Measurements from ENCODE around the gene SSBP1. TPM values are rescaled to one million over a fixed set of nuclear protein-coding genes. Genes with fewer than 3 reads are reported as not detected.

Gene SSBP1
- total RNA-seq, 3 donors from 2014 or later (not counting 1 experiment from before 2014, with no cell fraction given): 98.7 to 112 (median 106) TPM

DNA sequence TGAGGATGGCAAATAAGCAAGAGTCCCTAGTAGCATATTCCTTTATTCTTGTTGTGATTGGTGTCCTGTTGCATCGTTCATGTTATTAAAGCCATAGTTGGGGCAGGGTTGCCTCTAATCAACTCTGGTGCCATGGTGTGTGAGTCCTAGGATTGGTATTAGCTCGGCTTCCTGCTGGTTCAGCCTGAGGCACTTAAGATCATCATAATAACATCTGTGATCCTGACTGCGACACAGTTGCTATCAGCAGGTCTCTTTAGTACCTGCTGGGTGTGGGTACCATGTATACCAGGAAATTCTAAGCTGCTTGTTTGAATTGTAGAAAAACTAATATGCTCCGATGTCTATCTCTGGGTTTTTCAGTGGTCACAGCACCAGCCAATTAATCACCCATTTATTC is 28.4 kb upstream of the SSBP1 start:
- no peaks in the 10 kb centered on the region for H3K36me3 ChIP-seq (ENCODE audit: control insufficient read depth, insufficient read depth, low read length)
- H3K4me3 ChIP-seq (ENCODE audit: low read length): no peak overlapping the region
- H3K4me1 Mint-ChIP-seq: peaks cover 14 to 21% of the 10 kb centered on the region in 2 donors
- DNase-seq (no peak), ATAC-seq (no peak)
- H3K27ac ChIP-seq (ENCODE audit: low read length): no peak overlapping the region
- H3K27ac Mint-ChIP-seq: no peak overlapping the region
- no peaks in the 10 kb centered on the region for H3K27me3 Mint-ChIP-seq (ENCODE audit: low read depth in 2 of 2)
- intact Hi-C loops (cut with micrococcal nuclease): no loop called here
- 89% methylated on average over 4 of the region's 4 CpGs for WGBS (ENCODE audit: insufficient coverage)
- TF ChIP-seq, protein P1, sequence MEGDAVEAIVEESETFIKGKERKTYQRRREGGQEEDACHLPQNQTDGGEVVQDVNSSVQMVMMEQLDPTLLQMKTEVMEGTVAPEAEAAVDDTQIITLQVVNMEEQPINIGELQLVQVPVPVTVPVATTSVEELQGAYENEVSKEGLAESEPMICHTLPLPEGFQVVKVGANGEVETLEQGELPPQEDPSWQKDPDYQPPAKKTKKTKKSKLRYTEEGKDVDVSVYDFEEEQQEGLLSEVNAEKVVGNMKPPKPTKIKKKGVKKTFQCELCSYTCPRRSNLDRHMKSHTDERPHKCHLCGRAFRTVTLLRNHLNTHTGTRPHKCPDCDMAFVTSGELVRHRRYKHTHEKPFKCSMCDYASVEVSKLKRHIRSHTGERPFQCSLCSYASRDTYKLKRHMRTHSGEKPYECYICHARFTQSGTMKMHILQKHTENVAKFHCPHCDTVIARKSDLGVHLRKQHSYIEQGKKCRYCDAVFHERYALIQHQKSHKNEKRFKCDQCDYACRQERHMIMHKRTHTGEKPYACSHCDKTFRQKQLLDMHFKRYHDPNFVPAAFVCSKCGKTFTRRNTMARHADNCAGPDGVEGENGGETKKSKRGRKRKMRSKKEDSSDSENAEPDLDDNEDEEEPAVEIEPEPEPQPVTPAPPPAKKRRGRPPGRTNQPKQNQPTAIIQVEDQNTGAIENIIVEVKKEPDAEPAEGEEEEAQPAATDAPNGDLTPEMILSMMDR (IDR thresholded peaks at IDR 0.05): no peak
- no peaks in the 10 kb centered on the region for H3K9me3 Mint-ChIP-seq
- H3K36me3 Mint-ChIP-seq: no peaks in the 10 kb centered on the region
- H3K4me3 Mint-ChIP-seq: no peak overlapping the region
- H3K4me1 ChIP-seq (ENCODE audit: control insufficient read depth, insufficient read depth, low read length): no peaks in the 10 kb centered on the region
- H3K27me3 ChIP-seq (ENCODE audit: control insufficient read depth, insufficient read depth, low read length): no peaks in the 10 kb centered on the region
- H3K9me3 ChIP-seq (ENCODE audit: control insufficient read depth, insufficient read depth, low read length): no peaks in the 10 kb centered on the region

DNA sequence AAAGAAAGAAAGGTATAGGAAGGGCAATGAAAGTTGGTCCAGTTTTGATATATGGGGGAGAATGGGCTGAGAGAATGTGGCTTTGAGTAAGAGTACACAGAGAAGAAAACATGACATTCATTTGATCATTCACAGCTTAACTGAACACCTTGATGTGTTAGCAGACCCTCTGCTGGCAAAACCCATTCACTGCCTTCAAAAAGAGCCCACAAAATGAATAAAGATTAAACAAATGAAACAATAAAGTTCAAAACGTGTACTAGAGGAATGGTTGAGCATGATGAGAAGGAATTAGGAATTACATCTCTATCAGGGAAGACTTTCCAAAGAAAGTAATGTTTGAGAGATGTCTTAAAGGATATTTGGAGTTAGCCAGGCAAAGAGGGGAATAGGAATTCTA is 27.9 kb upstream of the SSBP1 start:
- Mint-ChIP-seq H3K36me3 (no peaks in the 10 kb centered on the region), H3K4me3 (no peak overlapping the region), H3K27me3 (ENCODE audit: low read depth in 2 of 2) (no peaks in the 10 kb centered on the region), H3K9me3 (no peaks in the 10 kb centered on the region), H3K27ac (no peak overlapping the region), H3K4me1 (peaks cover 14 to 21% of the 10 kb centered on the region in 2 donors)
- Histone ChIP-seq H3K9me3 (ENCODE audit: control insufficient read depth, insufficient read depth, low read length) (no peaks in the 10 kb centered on the region), H3K36me3 (ENCODE audit: control insufficient read depth, insufficient read depth, low read length) (no peaks in the 10 kb centered on the region), H3K27ac (ENCODE audit: low read length) (no peak overlapping the region), H3K4me3 (ENCODE audit: low read length) (no peak overlapping the region), H3K4me1 (ENCODE audit: control insufficient read depth, insufficient read depth, low read length) (no peaks in the 10 kb centered on the region), H3K27me3 (ENCODE audit: control insufficient read depth, insufficient read depth, low read length) (no peaks in the 10 kb centered on the region)
- 55% methylated on average over 1 of the region's 1 CpG for WGBS (ENCODE audit: insufficient coverage)
- TF ChIP-seq, protein P1 (IDR thresholded peaks at IDR 0.05): no peak
- peak in 1 of 2 donors; percentile 35 for DNase-seq
- ATAC-seq: no peak
- intact Hi-C loops (cut with micrococcal nuclease): no loop called here

GRCh38 chr7:141712603-141713255 is 25.4 kb upstream of the SSBP1 start:
- H3K9me3 ChIP-seq (ENCODE audit: control insufficient read depth, insufficient read depth, low read length): no peaks in the 10 kb centered on the region
- Mint-ChIP-seq H3K36me3 (no peaks in the 10 kb centered on the region), H3K4me3 (no peak overlapping the region), H3K27me3 (ENCODE audit: low read depth in 2 of 2) (no peaks in the 10 kb centered on the region), H3K4me1 (peaks cover 14 to 21% of the 10 kb centered on the region in 2 donors), H3K9me3 (no peaks in the 10 kb centered on the region), H3K27ac (no peak overlapping the region)
- H3K27me3 ChIP-seq (ENCODE audit: control insufficient read depth, insufficient read depth, low read length): no peaks in the 10 kb centered on the region
- no peaks in the 10 kb centered on the region for H3K36me3 ChIP-seq (ENCODE audit: control insufficient read depth, insufficient read depth, low read length)
- intact Hi-C loops (cut with micrococcal nuclease): no loop called here
- 94% methylated on average over 5 of the region's 5 CpGs for WGBS (ENCODE audit: insufficient coverage)
- no peak overlapping the region for H3K4me3 ChIP-seq (ENCODE audit: low read length)
- H3K4me1 ChIP-seq (ENCODE audit: control insufficient read depth, insufficient read depth, low read length): no peaks in the 10 kb centered on the region
- TF ChIP-seq, protein P1 (IDR thresholded peaks at IDR 0.05): no peak
- DNase-seq (no peak), ATAC-seq (no peak)
- no peak overlapping the region for H3K27ac ChIP-seq (ENCODE audit: low read length)

- no peak overlapping the region for H3K27ac ChIP-seq (ENCODE audit: low read length)
- 100% methylated on average over 1 of the region's 1 CpG for WGBS (ENCODE audit: insufficient coverage)
- intact Hi-C loops (cut with micrococcal nuclease): no loop called here
- TF ChIP-seq, protein P1 (IDR thresholded peaks at IDR 0.05): no peak
- Mint-ChIP-seq H3K9me3 (no peaks in the 10 kb centered on the region), H3K36me3 (no peaks in the 10 kb centered on the region), H3K4me1 (peaks cover 14 to 21% of the 10 kb centered on the region in 2 donors), H3K27me3 (ENCODE audit: low read depth in 2 of 2) (no peaks in the 10 kb centered on the region), H3K27ac (no peak overlapping the region), H3K4me3 (no peak overlapping the region)
- DNase-seq: no peak
- H3K4me3 ChIP-seq (ENCODE audit: low read length): no peak overlapping the region
- no peaks in the 10 kb centered on the region for H3K27me3 ChIP-seq (ENCODE audit: control insufficient read depth, insufficient read depth, low read length)
- H3K4me1 ChIP-seq (ENCODE audit: control insufficient read depth, insufficient read depth, low read length): no peaks in the 10 kb centered on the region
- ATAC-seq: no peak
- no peaks in the 10 kb centered on the region for H3K9me3 ChIP-seq (ENCODE audit: control insufficient read depth, insufficient read depth, low read length)
- no peaks in the 10 kb centered on the region for H3K36me3 ChIP-seq (ENCODE audit: control insufficient read depth, insufficient read depth, low read length)
Observed at GRCh38 chr7:141713890-141714289, 24.3 kb upstream of the SSBP1 start.
